ENCODE results near the gene HNRNPUL1.

The HNRNPUL1 gene

DNA sequence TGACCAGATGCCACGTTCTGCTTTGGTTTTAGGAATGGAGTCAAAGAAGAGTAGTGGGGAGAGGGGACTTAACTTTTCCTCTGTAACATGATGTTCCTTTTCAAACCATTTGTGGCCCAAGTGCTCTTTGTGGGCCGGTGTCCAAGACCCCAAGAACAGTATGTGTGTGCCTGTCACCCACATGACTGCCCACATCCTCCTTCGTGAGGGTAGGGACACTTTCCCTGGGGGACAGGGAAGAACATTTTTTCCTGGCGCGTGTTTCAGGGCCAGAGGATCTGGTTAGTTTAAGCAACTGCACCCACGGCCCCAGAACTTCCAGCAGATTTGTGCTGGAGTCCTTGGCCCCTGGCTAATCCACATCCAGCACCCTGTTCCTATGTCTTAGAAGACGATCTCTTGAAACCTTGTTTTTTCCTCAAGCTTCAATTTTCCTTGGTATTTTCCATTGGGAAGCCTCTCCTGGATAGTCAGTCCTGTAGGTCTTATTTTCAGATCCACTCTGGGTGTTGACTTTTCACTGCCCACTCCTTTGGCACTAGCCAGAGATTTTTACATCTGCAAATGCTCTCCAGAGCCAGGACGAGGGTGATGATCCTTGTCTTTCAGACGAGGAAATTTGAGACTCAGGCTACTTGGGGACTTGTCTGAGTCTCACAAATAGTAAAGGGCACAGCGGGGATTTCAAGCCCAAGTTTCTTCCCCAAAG, 35.0 kb downstream of the HNRNPUL1 start:
- peaks cover 10% of the 10 kb centered on the region for H3K4me1 Mint-ChIP-seq
- H3K36me3 Mint-ChIP-seq (ENCODE audit: low read depth), result peaks cover 89% of the 10 kb centered on the region
- H3K9me3 Mint-ChIP-seq, result no peaks in the 10 kb centered on the region
- no peak overlapping the region for H3K4me3 Mint-ChIP-seq
- DNase-seq, result no peak
- peak overlapping the region; percentile 89 for H3K27ac Mint-ChIP-seq
- H3K27me3 Mint-ChIP-seq (ENCODE audit: low read depth, poor library complexity), result no peaks in the 10 kb centered on the region
- TF ChIP-seq, protein P1, sequence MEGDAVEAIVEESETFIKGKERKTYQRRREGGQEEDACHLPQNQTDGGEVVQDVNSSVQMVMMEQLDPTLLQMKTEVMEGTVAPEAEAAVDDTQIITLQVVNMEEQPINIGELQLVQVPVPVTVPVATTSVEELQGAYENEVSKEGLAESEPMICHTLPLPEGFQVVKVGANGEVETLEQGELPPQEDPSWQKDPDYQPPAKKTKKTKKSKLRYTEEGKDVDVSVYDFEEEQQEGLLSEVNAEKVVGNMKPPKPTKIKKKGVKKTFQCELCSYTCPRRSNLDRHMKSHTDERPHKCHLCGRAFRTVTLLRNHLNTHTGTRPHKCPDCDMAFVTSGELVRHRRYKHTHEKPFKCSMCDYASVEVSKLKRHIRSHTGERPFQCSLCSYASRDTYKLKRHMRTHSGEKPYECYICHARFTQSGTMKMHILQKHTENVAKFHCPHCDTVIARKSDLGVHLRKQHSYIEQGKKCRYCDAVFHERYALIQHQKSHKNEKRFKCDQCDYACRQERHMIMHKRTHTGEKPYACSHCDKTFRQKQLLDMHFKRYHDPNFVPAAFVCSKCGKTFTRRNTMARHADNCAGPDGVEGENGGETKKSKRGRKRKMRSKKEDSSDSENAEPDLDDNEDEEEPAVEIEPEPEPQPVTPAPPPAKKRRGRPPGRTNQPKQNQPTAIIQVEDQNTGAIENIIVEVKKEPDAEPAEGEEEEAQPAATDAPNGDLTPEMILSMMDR (IDR thresholded peaks at IDR 0.05), result no peak

GRCh38 chr19:41299755-41300089, 35.5 kb downstream of the HNRNPUL1 start:
- Mint-ChIP-seq H3K9me3 (no peaks in the 10 kb centered on the region), H3K4me1 (peaks cover 10% of the 10 kb centered on the region), H3K36me3 (ENCODE audit: low read depth) (peaks cover 87% of the 10 kb centered on the region), H3K27ac (peak overlapping the region; percentile 89), H3K27me3 (ENCODE audit: low read depth, poor library complexity) (no peaks in the 10 kb centered on the region), H3K4me3 (no peak overlapping the region)
- TF ChIP-seq, protein P1 (IDR thresholded peaks at IDR 0.05), result no peak
- no peak for DNase-seq

DNA sequence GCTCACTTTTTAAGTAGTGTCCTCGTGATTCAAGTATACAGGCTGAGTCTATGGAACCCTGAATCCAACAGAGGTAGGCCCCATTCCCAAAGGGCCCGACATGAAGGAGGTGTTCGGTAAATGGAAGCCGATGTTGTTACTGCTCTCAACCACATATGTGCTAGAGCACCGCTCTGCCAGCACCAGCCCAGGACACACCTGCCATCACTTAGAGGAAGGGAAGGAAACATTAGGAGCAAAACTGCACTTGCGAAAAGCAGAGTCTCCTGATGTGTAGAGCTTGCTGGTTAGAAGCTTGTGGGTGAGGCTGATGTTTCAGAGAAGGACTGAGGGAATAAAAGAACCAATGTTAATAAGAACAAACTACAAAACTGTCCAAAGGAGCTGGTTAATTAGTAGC, 36.4 kb downstream of the HNRNPUL1 start:
- no peaks in the 10 kb centered on the region for H3K9me3 Mint-ChIP-seq
- peak overlapping the region; percentile 69 for H3K27ac Mint-ChIP-seq
- no peak overlapping the region for H3K4me3 Mint-ChIP-seq
- H3K4me1 Mint-ChIP-seq, result peaks cover 10% of the 10 kb centered on the region
- no peak for DNase-seq
- TF ChIP-seq, protein P1 (IDR thresholded peaks at IDR 0.05), result no peak
- peaks cover 87% of the 10 kb centered on the region for H3K36me3 Mint-ChIP-seq (ENCODE audit: low read depth)
- no peaks in the 10 kb centered on the region for H3K27me3 Mint-ChIP-seq (ENCODE audit: low read depth, poor library complexity)

- H3K4me1 Mint-ChIP-seq, result peaks cover 4% of the 10 kb centered on the region
- peak overlapping the region; percentile 64 for H3K27ac Mint-ChIP-seq
- no peaks in the 10 kb centered on the region for H3K27me3 Mint-ChIP-seq (ENCODE audit: low read depth, poor library complexity)
- TF ChIP-seq, protein P1 (IDR thresholded peaks at IDR 0.05), result no peak
- peaks cover 82% of the 10 kb centered on the region for H3K36me3 Mint-ChIP-seq (ENCODE audit: low read depth)
- no peak overlapping the region for H3K4me3 Mint-ChIP-seq
- no peak for DNase-seq
- H3K9me3 Mint-ChIP-seq, result no peaks in the 10 kb centered on the region
Observed at GRCh38 chr19:41302624-41303351, 38.6 kb downstream of the HNRNPUL1 start.

DNA sequence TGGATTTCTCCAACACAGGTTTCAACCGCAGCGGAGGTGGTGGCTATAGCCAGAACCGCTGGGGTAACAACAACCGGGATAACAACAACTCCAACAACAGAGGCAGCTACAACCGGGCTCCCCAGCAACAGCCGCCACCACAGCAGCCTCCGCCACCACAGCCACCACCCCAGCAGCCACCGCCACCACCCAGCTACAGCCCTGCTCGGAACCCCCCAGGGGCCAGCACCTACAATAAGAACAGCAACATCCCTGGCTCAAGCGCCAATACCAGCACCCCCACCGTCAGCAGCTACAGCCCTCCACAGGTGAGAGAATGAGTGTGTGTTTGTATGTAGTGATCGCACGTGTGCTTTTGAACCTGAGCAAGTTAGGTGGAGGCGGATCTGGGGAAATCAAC, 39.8 kb downstream of the HNRNPUL1 start:
- Mint-ChIP-seq H3K4me3 (no peak overlapping the region), H3K9me3 (no peaks in the 10 kb centered on the region), H3K36me3 (ENCODE audit: low read depth) (peaks cover 74% of the 10 kb centered on the region), H3K27me3 (ENCODE audit: low read depth, poor library complexity) (peaks cover 3% of the 10 kb centered on the region), H3K27ac (peak overlapping the region; percentile 72), H3K4me1 (peaks cover 8% of the 10 kb centered on the region)
- TF ChIP-seq, protein P1 (IDR thresholded peaks at IDR 0.05), result no peak
- no peak for DNase-seq

All from nephron progenitor cell (in vitro differentiated cells).